Activated gamma-delta T cell treated with anti-CD3 and anti-CD28 coated beads, Interleukin-2, amount 50 U/mL, for 16 hours (primary cell): ENCODE measurements around the gene PTGDS.

ENCODE experiments used
- DNase-seq: peaks from one replicate; pipeline ENCODE4 v3.0.0-alpha.2; 2020; ENCODE audit warnings: low read depth

PTGDS gene

GRCh38 chr9:136973618-136974617, 3.4 kb upstream of the PTGDS start:
- DNase-seq, result no peak

- DNase-seq, result no peak
Observed at GRCh38 chr9:136974817-136975535, 2.3 kb upstream of the PTGDS start.

DNA sequence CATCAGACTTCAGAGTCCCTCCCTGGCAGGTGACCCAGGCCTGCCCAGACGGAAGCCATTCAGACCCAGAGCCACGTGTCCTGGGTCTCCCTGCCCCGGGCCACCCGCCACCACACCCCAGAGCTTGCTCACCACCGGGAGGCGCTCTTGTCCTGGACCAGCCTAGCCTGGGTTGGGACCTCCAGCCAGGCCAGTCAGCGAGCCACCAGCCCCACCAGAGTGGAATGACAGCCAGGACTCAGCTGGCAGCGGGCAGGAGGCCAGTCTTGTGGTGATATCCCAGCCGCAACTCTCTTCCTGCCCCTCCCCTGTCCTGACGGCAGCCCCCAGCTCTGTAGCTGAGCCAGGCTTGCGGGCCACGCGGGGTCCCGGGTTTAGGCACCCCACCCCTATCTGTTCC, 1.7 kb upstream of the PTGDS start:
- DNase-seq, result no peak

- no peak for DNase-seq
Observed at GRCh38 chr9:136977649-136978072, 357 bp downstream of the PTGDS start.

DNA sequence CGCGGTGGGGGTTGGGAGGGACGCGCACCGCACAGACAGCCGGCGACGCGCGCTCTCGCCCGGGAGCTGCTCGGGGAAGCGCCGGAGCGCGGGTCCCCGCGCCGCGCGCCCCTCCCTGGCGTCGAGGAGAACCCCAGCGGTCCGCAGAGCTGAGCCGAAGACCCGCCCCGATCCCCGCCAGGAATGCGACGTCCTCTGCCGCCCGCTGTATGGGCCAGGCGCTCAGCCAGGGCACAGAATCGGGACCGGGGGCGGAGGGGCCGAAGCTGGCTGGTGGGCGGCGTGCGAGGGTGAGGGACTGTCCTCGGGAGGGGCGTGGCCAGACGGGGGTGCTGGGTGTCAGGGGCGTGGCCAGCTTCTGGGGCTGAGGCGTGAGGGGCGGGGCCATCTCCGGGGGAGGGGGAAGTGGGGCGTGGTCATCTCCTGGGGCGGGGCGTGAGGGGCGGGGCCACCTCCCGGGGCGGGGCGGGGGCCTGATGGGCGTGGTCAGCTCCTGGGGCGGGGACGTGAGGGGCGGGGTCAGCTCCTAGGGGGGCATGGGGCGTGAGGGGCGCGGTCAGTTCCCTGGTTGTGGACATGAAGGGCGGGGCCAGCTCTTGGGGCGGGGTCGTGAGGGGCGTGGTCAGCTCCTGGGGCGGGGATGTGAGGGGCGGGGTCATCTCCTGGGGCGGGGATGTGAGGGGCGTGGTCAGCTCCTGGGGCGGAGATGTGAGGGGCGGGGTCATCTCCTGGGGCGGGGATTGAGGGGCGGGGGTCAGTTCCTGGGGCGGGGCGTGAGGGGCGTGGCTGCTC, 965 bp downstream of the PTGDS start:
- peak; percentile 63 for DNase-seq

GRCh38 chr9:136978865-136979544, 1.7 kb downstream of the PTGDS start:
- no peak for DNase-seq

- DNase-seq, result no peak
Observed at GRCh38 chr9:136979769-136980587, 2.7 kb downstream of the PTGDS start.

GRCh38 chr9:136980669-136981478, 3.6 kb downstream of the PTGDS start:
- no peak for DNase-seq

DNA sequence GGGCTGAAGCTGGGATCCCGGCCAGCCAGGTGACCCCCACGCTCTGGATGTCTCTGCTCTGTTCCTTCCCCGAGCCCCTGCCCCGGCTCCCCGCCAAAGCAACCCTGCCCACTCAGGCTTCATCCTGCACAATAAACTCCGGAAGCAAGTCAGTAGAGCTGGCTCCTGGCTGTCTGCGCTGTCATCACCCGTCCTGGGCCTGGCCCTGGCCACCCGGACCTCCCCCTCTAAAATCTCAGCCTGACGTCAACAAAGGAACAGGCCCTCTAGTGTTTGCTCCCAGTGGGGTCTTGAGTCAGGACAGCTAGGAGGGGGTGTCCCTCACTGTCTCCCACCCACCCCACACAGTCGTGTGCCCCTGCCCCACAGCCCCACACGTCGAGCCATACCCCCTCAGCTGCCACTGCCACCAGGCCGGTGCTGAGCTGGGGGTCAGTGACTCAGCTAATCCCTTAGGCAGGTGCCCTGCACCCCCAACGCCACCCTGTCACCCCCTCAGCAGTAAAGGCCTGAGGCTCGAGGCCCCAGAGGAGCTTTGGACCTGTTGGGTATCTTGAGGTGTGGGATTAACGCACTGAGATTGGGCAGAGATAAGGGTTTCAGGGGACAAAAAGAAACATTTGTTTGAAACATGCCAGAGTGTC, 4.4 kb downstream of the PTGDS start:
- DNase-seq, result no peak

- DNase-seq, result no peak
Observed at GRCh38 chr9:136982232-136983051, 5.1 kb downstream of the PTGDS start, which contains the start of gene LCNL1. Gene LCNL1 (plus strand): TSS chr9:136982993. CDS start chr9:136983587, 594 bp downstream.

DNA sequence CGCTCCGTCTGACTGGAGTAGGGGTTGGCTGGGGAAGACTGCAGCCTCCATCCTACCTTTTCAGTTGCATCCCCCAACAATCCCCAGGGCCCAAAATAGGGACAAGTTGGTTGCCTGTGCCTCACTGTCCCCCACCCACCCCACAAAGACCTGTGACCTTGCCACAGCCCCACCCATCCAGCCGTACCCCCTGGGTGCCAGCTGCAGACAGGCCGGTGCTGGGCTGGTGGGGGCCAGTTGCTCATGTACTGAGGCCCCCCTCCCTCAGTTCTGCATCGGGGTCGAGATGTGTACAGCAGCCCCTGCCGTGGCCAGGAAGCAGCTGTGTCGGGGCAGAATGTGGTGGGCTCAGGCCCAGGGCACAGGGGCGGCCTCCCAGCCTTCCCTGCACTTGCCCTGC, 5.9 kb downstream of the PTGDS start:
- no peak for DNase-seq

GRCh38 chr9:136983656-136984314, 6.5 kb downstream of the PTGDS start:
- DNase-seq, result no peak

DNA sequence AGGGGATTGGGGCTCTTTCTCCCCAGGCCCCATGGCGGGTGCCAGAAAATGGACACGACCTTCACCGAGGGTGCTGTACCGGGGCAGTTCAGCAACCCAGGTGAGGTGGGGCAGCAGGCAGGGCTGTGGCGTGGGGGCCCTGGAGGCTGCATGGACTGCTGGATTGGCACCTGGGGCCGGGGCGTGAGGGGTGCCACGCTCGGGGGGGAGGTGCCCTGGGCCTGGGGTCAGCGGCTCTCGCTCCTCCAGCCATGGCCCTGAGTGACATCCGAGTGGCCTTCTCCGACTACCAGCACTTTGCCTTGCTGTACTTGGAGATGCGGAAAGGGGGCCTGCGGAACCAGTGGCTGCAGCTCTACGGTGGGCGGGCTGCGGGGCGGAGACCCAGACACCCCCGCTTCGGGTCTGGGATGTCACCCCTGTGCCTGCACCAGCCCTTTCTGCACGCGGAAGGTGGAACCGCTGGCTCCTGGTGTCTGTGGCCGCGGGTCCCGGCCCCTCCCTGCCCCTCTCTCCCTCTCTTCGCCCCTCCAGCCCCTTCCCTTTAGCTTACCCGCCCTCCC, 7.2 kb downstream of the PTGDS start:
- DNase-seq, result no peak

- DNase-seq, result no peak
Observed at GRCh38 chr9:136985027-136985602, 7.8 kb downstream of the PTGDS start.

- no peak for DNase-seq
Observed at GRCh38 chr9:136985853-136986252, 8.5 kb downstream of the PTGDS start.

GRCh38 chr9:136988872-136989271, 11.6 kb downstream of the PTGDS start:
- DNase-seq, result no peak

DNA sequence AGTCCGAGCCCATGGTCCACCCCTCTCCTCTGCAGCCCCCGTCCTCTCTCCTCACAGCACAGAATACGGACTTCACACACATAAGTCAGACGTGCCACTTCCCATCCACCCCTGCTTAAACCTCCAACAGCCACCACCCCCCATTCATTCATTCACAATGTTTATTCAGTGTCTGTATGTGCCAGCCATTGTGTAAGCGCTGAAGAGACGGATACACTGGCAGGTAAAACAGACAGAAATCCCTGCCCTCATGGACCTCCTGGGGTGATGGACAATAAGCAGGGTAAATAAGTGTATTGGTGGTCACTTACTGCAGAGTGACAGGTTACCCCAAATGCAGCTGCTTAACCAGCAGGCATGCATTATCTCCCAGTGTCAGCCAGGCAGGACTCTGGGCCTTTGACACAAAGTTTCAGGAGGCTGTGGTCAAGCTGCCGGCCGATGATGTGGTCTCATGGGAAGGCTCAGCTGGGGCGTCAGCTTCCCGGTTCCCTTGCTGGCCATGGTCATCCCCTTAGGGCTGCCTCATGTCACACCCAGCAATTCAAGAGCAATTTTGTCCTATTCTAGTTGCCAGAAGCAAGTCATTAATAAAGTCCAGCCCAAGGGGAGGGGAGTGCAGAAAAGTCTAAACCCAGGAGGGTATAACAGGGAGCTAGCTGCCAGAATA, 13.1 kb downstream of the PTGDS start:
- DNase-seq, result no peak
